Measurements from ENCODE around the gene P2RX6. TPM values are rescaled to one million over a fixed set of nuclear protein-coding genes. Genes with fewer than 3 reads are reported as not detected.

P2RX6 gene
- polyA plus RNA-seq, 1 donor (not counting 4 experiments of a cell fraction or from before 2014, with no cell fraction given) = 0.87 TPM

- Histone ChIP-seq H3K27me3 (ENCODE audit: control insufficient read depth, extremely low read depth, insufficient read depth, low read length) (no peaks in the 10 kb centered on the region), H3K4me2 (ENCODE audit: control insufficient read depth, extremely low read depth, insufficient read depth, low read depth, low read length) (no peak overlapping the region), H4K20me1 (ENCODE audit: control insufficient read depth, extremely low read depth, insufficient read depth, low read length) (no peaks in the 10 kb centered on the region), H3K79me2 (ENCODE audit: control insufficient read depth, insufficient read depth, low read length) (peaks cover 2% of the 10 kb centered on the region), H3K9me1 (ENCODE audit: control insufficient read depth, extremely low read depth, insufficient read depth, low read length) (no peaks in the 10 kb centered on the region), H3K9me3 (ENCODE audit: control insufficient read depth, low read depth, low read length) (no peaks in the 10 kb centered on the region), H3K27ac (ENCODE audit: control insufficient read depth, insufficient read depth, low read length) (no peak overlapping the region), H3K4me1 (ENCODE audit: control insufficient read depth, extremely low read depth, insufficient read depth, low read length) (no peaks in the 10 kb centered on the region), H3K4me3 (ENCODE audit: control insufficient read depth in 2 of 3, extremely low read depth in 1 of 3, insufficient read depth in 2 of 3, low read depth in 1 of 3, low read length in 3 of 3) (no peak overlapping the region), H3K9ac (ENCODE audit: control insufficient read depth, extremely low read depth, insufficient read depth, low read length) (no peak overlapping the region), H2AFZ (ENCODE audit: control insufficient read depth, low read length) (no peak overlapping the region), H3K36me3 (ENCODE audit: control insufficient read depth in 2 of 2, extremely low read depth in 1 of 2, insufficient read depth in 2 of 2, low read length in 2 of 2) (peaks cover 22 to 50% of the 10 kb centered on the region in 2 experiments)
- FAIRE-seq (no peak), DNase-seq (ENCODE audit: low read depth, low spot score) (no peak)
- TF ChIP-seq EZH2 (IDR thresholded peaks at IDR 0.05; ENCODE audit: low read length) (no peak), CTCF (optimal IDR thresholded peaks at IDR 0.05 in 1 of 3, IDR thresholded peaks at IDR 0.05 in 1 of 3, conservative IDR thresholded peaks at IDR 0.05 in 1 of 3; ENCODE audit: extremely low read depth in 1 of 3, insufficient read depth in 2 of 3, low read length in 3 of 3) (no peak)
- dilution Hi-C loops (cut with MboI; ENCODE audit: extremely low pct_ligation_motif_present, low sequenced_read_pairs) = no loop called here
Measured at GRCh38 chr22:20994902-20995241, 20.1 kb upstream of the P2RX6 start.

- H3K36me3 ChIP-seq (ENCODE audit: control insufficient read depth in 2 of 2, extremely low read depth in 1 of 2, insufficient read depth in 2 of 2, low read length in 2 of 2) = peaks cover 25 to 50% of the 10 kb centered on the region in 2 experiments
- peaks cover 8% of the 10 kb centered on the region for H3K79me2 ChIP-seq (ENCODE audit: control insufficient read depth, insufficient read depth, low read length)
- peaks cover under 1% of the 10 kb centered on the region for H3K4me1 ChIP-seq (ENCODE audit: control insufficient read depth, extremely low read depth, insufficient read depth, low read length)
- TF ChIP-seq CTCF (optimal IDR thresholded peaks at IDR 0.05 in 1 of 3, IDR thresholded peaks at IDR 0.05 in 1 of 3, conservative IDR thresholded peaks at IDR 0.05 in 1 of 3; ENCODE audit: extremely low read depth in 1 of 3, insufficient read depth in 2 of 3, low read length in 3 of 3) (no peak), EZH2 (IDR thresholded peaks at IDR 0.05; ENCODE audit: low read length) (no peak)
- no peak overlapping the region for H3K27ac ChIP-seq (ENCODE audit: control insufficient read depth, insufficient read depth, low read length)
- H2AFZ ChIP-seq (ENCODE audit: control insufficient read depth, low read length) = no peak overlapping the region
- no peak overlapping the region for H3K4me2 ChIP-seq (ENCODE audit: control insufficient read depth, extremely low read depth, insufficient read depth, low read depth, low read length)
- no peaks in the 10 kb centered on the region for H4K20me1 ChIP-seq (ENCODE audit: control insufficient read depth, extremely low read depth, insufficient read depth, low read length)
- H3K9me1 ChIP-seq (ENCODE audit: control insufficient read depth, extremely low read depth, insufficient read depth, low read length) = no peaks in the 10 kb centered on the region
- dilution Hi-C loops (cut with MboI; ENCODE audit: extremely low pct_ligation_motif_present, low sequenced_read_pairs) = no loop called here
- H3K9ac ChIP-seq (ENCODE audit: control insufficient read depth, extremely low read depth, insufficient read depth, low read length) = no peak overlapping the region
- no peak overlapping the region for H3K4me3 ChIP-seq (ENCODE audit: control insufficient read depth in 2 of 3, extremely low read depth in 1 of 3, insufficient read depth in 2 of 3, low read depth in 1 of 3, low read length in 3 of 3)
- FAIRE-seq (no peak), DNase-seq (ENCODE audit: low read depth, low spot score) (no peak)
- no peaks in the 10 kb centered on the region for H3K9me3 ChIP-seq (ENCODE audit: control insufficient read depth, low read depth, low read length)
- no peaks in the 10 kb centered on the region for H3K27me3 ChIP-seq (ENCODE audit: control insufficient read depth, extremely low read depth, insufficient read depth, low read length)
Measured at GRCh38 chr22:20995329-20996030, 19.5 kb upstream of the P2RX6 start.
